GM15510 (cell line): ENCODE measurements around the gene ACAD9.

Experiments
- POLR2A ChIP-seq: IDR thresholded peaks from 3 replicates; pipeline ENCODE4 v1.6.1; 2011; ENCODE audit warnings: borderline replicate concordance; ENCODE audit not compliant: insufficient read length; ENCODE audit errors: extremely low read depth

ACAD9 gene

DNA sequence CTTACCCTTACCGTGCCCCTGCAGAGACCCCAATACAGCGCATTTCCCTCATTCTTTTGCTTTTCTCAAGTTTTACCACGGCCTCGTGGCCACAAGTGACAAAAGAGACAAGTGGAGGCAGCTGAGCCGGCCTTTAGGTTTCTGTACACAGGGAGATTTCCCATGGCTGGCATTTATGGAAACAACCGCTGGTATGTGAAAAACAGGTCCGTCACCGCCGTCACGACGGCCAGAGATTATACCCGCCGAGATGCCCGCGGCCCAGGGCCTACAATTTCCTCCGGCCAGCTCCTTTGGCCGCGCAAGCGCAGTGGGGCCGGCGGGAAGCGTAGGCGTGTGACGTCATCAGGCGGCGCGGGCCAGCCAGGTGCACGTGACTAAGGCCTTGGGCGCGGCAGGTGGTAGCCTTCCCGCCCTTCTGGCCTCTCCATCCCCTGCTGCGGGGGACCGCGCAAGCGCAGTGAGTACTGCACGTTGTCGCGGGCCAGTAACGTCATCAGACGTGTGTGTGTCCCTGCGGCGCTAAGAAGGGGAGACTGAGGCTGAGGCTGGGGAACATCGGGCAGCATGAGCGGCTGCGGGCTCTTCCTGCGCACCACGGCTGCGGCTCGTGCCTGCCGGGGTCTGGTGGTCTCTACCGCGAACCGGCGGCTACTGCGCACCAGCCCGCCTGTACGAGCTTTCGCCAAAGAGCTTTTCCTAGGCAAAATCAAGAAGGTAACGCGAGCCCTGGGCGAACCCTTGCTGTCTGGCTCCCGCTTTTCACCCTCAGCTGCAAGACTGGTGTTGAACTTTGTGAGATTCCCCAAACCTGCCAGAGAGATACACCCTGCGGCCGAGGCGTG is at the start of gene ACAD9:
Gene ACAD9, plus strand, starts transcription at position 496 of the 845 bp plus-strand sequence. Its CDS starts 72 bp downstream, at position 568.
- TF ChIP-seq POLR2A = peak; percentile 97

DNA sequence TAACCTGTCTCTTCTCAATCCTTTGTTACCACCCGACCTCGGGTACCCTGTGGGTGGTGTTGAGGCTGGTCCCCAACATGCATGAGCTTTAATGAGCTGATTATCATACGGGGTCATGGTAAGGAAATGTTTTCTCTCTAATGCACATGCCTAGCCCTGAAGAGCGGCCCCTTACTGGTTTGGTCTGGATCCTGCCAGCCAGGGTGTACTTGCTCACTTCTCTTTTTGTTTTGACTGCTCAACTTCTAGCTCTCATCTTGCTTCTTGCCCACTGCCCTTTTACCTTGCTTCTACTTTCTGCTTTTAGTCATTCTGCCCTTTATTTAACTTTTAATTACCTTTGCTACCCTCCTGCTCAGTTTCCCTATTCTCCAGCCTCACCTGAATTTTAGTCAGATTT is 44.3 kb upstream of the ACAD9 start:
- no peak for TF ChIP-seq POLR2A

DNA sequence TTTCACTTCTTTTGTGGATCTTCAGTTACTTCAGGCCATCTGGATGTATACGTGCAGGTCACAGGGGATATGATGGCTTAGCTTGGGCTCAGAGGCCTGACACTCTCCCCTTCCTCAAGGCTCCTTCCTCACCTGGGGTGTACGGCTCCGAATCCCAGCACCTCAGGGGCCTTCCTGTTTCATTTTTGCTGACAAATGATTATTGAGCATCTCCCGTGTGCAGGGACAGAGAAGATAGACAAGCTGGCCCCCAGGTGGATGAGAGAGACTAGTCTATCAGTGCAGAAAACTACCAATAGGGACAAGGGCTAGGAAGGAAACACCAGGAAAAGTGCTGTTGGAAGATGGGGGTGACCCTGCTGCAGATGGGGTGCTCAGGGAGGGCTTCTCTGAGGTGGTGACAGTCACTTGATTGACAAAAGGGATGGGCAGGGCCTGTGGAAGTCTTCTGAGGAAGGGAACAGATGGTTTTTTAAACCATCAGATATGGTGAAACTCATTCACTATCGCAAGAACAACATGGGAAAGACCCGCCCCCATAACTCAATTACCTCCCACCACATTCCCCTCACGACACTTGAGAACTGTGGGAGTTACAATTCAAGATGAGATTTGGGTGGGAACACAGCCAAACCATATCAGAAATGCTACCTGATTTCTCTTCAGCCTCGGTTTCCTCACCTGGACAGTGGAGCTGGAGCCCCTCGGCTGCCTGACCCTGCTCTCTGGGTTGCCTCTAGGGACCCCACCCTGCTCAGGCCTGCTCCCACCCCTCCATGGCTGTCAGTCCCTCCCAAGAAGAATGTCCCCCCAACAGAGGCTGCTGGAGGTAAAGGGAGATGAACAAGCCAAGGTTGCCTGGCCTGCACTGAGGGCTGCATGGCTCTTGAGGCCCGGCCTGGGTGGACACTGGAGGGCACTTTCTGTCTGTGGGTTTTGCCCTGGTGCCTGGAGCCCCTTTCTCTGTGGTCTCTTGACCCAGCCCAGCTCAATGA is 37.2 kb upstream of the ACAD9 start:
- no peak for TF ChIP-seq POLR2A

DNA sequence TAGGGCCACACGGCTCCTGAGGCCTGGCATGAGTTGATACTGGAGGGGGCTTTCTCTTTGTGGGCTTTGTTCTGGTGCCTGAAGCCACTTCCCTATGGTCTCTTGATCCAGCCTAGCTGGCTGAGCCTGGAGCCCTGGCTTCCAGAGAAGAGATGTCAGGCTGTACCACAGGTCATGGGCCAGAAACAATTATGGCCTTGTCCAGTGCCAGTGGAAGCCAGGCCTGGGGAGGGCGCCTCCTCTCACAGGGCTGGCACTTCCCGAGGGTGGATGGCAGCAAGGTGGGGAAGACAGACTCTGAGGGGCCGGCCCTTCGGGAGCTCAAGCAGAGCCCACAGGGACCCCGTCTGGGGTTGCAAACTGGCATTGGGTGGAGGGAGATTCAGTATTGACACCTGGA is 34.9 kb upstream of the ACAD9 start:
- no peak for TF ChIP-seq POLR2A

DNA sequence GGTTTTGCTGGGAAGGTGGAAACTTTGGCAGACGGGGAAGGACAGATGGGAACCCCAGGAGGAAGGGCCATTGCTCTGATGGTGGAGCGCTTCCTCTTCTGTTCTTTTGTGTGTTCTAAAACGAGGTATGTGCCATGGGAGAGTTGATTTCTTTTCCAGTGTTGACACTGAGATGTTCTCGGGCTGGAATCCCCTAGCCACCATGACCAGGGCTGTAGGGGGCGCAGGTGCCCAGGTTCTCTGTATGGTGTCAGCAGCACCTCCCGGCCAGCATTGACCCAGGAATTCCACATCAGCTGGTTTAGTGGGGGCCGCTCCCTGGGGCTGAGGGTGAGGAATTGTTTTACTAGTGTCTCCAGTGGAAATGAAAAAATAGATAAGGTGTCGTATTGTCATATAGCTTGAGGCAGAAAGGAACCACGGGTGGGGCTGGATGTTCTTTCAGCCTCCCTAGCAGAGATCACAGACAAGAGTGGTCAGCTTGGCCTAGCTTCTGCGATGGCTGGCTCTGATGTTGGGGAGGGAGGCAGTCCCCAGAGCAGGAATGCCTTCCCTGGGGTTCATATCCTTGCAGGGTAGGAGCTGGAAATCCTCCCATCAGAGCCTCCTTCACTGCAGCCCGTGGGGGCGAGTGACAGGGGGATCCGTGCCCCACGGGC is 34.2 kb upstream of the ACAD9 start:
- TF ChIP-seq POLR2A = no peak

DNA sequence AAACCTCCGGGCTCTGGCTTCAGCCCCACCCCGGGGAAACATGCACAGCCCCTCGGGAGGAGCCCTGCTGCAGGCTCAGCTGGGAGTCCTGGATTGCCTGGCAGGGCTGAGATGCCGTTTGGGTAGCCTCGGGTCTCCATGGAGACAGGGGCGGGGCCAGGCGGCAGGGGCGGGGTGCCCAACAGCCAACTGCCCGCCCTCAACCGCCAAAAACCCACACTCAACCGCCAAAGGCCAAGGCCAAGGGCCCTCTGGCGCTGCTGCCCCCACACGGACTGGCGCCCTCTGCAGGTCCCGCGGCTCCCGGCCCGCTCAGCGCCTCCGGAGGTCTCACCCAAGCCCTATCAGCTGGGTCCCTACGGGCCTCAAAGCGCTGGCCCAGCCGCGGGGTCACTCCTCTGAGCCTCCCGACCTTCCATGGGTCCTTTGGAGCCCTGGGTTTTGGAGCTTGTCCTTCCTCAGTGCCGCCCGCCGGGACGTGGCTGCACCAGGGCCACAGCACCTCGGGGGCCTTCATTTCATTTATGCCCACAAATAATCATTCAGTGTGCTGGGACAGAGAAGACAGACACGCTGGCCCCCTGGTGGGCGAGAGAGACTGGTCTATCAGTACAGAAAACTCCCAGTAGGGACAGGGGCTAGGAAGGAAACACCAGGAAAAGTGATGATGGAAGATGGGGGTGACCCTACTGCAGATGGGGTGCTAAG is 33.5 kb upstream of the ACAD9 start:
- TF ChIP-seq POLR2A = no peak

DNA sequence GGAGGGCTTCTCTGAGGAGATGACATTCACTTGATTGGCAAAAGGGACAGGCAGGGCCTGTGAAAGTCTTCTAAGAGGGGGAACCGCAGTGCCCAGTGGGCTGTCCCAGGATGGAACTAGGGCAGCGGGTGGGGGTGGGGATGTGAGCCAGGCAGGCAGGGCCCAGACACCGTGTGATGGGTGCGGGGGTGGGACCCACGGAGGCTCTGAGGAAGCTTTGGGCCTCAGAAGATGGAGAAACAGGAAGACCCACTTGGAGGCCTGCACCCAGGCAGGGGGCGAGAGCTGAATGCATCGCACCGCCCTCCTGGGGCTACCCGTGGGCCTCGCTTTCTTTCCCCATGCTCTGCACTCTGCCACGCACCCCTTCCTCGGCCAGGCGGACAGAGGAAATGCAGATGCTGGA is 32.9 kb upstream of the ACAD9 start:
- TF ChIP-seq POLR2A = no peak

DNA sequence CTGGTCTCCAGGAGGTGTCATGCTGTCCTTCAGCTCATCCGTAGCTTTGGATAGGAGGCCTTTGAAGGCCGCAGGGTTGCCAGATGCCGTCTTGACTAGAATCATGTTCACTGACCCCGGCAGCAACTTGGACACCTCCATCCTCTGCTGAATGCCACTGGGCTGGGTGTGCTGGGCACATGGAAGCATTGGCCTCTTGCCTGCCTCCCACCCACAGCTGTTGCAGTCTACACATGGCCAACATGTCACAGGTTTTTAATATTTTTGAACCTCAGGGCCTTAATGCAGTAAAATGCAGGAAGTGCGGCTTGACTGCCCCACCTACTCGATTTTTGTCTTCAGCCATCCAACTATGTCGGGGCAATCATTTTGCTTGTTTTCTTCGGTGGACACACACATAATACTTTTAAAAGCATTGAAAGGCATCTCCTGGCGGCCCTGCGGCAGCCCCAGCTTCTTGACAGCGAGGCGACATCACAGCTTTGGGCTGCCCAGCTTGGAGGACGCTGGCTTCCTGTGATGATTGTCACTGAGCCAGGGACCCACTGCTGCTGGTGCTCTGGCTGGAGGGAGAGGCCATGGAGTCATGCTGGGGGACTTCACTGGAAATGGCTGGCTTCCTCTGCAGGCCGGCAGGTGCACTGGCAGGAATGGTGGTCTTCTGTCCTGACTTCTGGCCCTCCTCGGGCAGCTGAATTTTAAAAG is 31.6 kb upstream of the ACAD9 start:
- no peak for TF ChIP-seq POLR2A

DNA sequence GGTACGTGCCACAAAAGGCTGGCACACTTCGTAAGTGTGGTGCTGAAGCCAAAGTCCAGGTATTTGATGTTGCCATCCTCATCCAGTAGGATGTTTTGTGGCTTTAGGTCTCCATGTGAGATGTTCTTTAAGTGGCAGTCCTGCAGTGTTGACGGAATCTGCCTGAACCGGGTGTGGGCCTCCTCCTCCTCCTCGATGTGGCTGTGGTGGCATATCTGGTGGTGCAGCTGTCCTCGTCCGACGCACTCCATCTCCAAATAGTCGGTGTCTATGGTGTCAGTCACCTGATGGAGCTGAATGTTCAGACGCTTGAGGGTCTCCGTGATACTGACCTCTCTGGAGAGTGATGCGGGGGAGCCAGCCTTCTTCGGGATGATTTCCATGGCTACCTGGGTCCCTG is 30.5 kb upstream of the ACAD9 start:
- no peak for TF ChIP-seq POLR2A

DNA sequence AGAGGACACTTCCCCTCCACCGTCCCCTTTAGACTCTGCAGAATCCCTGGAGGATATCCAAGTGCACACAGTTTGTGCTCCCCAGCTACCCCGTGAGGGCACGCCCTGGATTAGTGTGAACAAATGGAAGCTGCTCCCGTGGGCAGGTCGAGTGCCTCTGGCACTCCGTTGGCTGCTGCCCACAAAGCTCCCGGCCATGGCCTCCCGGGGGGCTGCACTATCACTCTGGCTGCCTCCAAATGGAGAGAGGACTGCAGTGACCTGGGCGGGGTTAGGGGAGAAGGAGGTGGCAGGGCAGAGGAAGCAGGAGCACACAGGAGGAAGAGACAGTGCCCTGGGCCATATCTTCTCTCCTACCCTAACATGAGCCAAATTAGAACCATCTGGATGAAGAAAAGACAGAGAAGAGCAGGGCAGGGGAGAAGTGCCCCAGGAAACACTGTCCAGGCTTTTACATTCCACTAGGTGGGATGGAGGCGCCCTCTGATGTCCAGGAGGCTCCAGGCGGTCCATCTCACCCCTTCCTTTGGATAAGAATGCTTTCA is 29.4 kb upstream of the ACAD9 start:
- no peak for TF ChIP-seq POLR2A

DNA sequence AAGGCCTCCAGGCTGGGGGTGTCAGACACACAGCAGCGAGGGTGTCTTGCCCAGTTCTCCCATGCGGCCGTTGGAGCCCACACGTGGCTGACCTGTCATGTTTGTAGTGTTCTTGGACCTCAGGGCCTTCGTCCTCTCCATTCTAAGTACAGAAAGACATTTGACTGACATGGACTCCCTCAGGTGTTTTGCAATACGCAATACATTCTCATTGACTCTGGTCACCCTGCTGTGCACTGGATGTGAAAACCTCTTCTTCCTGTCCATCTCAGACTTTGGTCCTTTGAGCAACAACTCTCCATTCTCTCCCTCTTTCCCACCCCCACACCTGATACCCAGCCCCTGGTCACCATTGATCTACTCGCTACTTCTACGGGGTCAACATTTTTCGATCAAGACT is 28.9 kb upstream of the ACAD9 start:
- no peak for TF ChIP-seq POLR2A

DNA sequence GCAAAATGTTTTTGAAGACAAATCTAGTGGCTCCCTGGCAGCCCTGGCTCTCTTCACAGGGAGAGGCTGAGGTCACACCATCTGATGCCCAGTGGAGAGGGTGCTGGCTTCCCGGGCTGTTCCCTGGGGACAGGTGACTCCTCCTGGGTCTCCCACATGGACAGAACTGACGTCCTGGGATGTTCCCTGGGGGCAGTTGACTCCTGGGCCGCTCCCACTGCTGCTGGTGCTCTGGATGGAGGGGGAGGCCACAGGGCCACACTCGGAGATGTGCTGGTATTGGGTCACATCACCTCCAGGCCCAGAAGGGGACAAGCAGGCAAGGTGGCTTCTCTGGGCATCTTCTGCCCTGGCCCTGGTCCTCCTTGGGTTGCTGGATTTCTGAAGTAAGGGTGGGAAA is 27.8 kb upstream of the ACAD9 start:
- TF ChIP-seq POLR2A = no peak

DNA sequence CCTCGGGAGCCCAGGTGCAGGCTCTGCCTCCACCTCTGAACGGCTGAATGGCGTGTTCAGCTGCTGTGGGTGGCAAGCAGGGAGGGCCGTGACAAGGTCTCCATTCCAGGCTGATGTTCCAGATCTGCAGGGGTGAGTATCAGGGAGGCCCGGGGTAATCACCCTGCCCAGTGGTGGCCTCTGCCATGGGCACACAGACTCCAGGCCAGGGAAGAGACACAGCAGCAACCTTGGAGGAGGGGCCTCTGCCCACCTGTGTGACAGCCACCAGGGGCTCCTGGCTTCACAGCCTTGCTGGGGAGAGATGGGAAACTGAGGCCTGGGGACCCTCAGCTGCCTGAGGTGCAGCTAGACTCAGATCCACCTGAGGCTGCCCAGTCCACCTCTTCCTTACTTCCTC is 25.6 kb upstream of the ACAD9 start:
- no peak for TF ChIP-seq POLR2A
